HTERT RPE-1 (cell line): ENCODE results near the gene CRK.
"Not testable (repeated sequence)": the region's sequence is repeated elsewhere in the genome, so short reads cannot be mapped to it uniquely, and the experiment has no call there.

ENCODE experiments used
- in situ Hi-C: fragments of 300-500 bp; cut with MboI; formaldehyde crosslinking; loops from 4 replicates; pipeline ENCODE4 v1.14.3; 2020; ENCODE audit warnings: low sequenced_read_pairs

The CRK gene

GRCh38 chr17:1467898-1468492 lies 12.0 kb upstream of the CRK start:
- in situ Hi-C loops: no loop called here

GRCh38 chr17:1467258-1467657 lies 11.2 kb upstream of the CRK start:
- in situ Hi-C loops: no loop called here

- in situ Hi-C loops: no loop called here
Observed at GRCh38 chr17:1464186-1464585, 8.2 kb upstream of the CRK start.

- in situ Hi-C loops: no loop called here
Observed at GRCh38 chr17:1462164-1463112, 6.4 kb upstream of the CRK start.

GRCh38 chr17:1461198-1461944 lies 5.3 kb upstream of the CRK start:
- in situ Hi-C loops: no loop called here

GRCh38 chr17:1460233-1460632 lies 4.2 kb upstream of the CRK start:
- in situ Hi-C loops: no loop called here

- in situ Hi-C loops: no loop called here
Observed at GRCh38 chr17:1455291-1455796, 688 bp downstream of the CRK start.

GRCh38 chr17:1454541-1454940 lies 1.5 kb downstream of the CRK start:
- in situ Hi-C loops: no loop called here

GRCh38 chr17:1453694-1454093 lies 2.3 kb downstream of the CRK start:
- in situ Hi-C loops: not testable (repeated sequence)

GRCh38 chr17:1452836-1453235 lies 3.2 kb downstream of the CRK start:
- in situ Hi-C loops: no loop called here

GRCh38 chr17:1450261-1450660 lies 5.8 kb downstream of the CRK start:
- in situ Hi-C loops: not testable (repeated sequence)

- in situ Hi-C loops: no loop called here
Observed at GRCh38 chr17:1449412-1449967, 6.5 kb downstream of the CRK start.

GRCh38 chr17:1447052-1447451 lies 9.0 kb downstream of the CRK start:
- in situ Hi-C loops: no loop called here

GRCh38 chr17:1446201-1446600 lies 9.8 kb downstream of the CRK start:
- in situ Hi-C loops: no loop called here

- in situ Hi-C loops: not testable (repeated sequence)
Observed at GRCh38 chr17:1445695-1446094, 10.3 kb downstream of the CRK start.

GRCh38 chr17:1442721-1443120 lies 13.3 kb downstream of the CRK start:
- in situ Hi-C loops: not testable (repeated sequence)

- in situ Hi-C loops: no loop called here
Observed at GRCh38 chr17:1442187-1442586, 13.8 kb downstream of the CRK start.

GRCh38 chr17:1440921-1441320 lies 15.1 kb downstream of the CRK start:
- in situ Hi-C loops: no loop called here

GRCh38 chr17:1438593-1439083 lies 17.4 kb downstream of the CRK start:
- in situ Hi-C loops: no loop called here

- in situ Hi-C loops: no loop called here
Observed at GRCh38 chr17:1435326-1435725, 20.7 kb downstream of the CRK start.

GRCh38 chr17:1434150-1434549 lies 21.9 kb downstream of the CRK start:
- in situ Hi-C loops: no loop called here
